ENCODE results near the gene WNT2. TPM values are rescaled to one million over a fixed set of nuclear protein-coding genes. Genes with fewer than 3 reads are reported as not detected.

Gene WNT2
- total RNA-seq, 3 donors from 2014 or later (not counting 1 experiment from before 2014, with no cell fraction given) = not detected

- no peak for TF ChIP-seq CTCF (IDR thresholded peaks at IDR 0.05)
- intact Hi-C loops (cut with micrococcal nuclease) = no loop called here
- Mint-ChIP-seq H3K4me1 (no peaks in the 10 kb centered on the region), H3K36me3 (no peaks in the 10 kb centered on the region), H3K9me3 (peaks cover 3 to 7% of the 10 kb centered on the region in 2 donors), H3K27me3 (ENCODE audit: low read depth in 2 of 2) (peaks cover 0 to 3% of the 10 kb centered on the region in 2 donors), H3K4me3 (no peak overlapping the region), H3K27ac (no peak overlapping the region)
- no peak overlapping the region for H3K4me3 ChIP-seq (ENCODE audit: low read length)
- H3K27me3 ChIP-seq (ENCODE audit: control insufficient read depth, insufficient read depth, low read length) = no peaks in the 10 kb centered on the region
- H3K36me3 ChIP-seq (ENCODE audit: control insufficient read depth, insufficient read depth, low read length) = no peaks in the 10 kb centered on the region
- H3K4me1 ChIP-seq (ENCODE audit: control insufficient read depth, insufficient read depth, low read length) = no peaks in the 10 kb centered on the region
- WGBS (ENCODE audit: insufficient coverage) = 79% methylated on average over 4 of the region's 4 CpGs
- H3K27ac ChIP-seq (ENCODE audit: low read length) = no peak overlapping the region
- no peak for ATAC-seq
- H3K9me3 ChIP-seq (ENCODE audit: control insufficient read depth, insufficient read depth, low read length) = no peaks in the 10 kb centered on the region
- DNase-seq = no peak
Observed at GRCh38 chr7:117250801-117251200, 72.1 kb downstream of the WNT2 start.

- no peak for TF ChIP-seq CTCF (IDR thresholded peaks at IDR 0.05)
- no peak for DNase-seq
- Mint-ChIP-seq H3K27me3 (ENCODE audit: low read depth in 2 of 2) (peaks cover 0 to 3% of the 10 kb centered on the region in 2 donors), H3K27ac (no peak overlapping the region), H3K36me3 (no peaks in the 10 kb centered on the region), H3K9me3 (peaks cover 3 to 7% of the 10 kb centered on the region in 2 donors), H3K4me1 (no peaks in the 10 kb centered on the region), H3K4me3 (no peak overlapping the region)
- no peaks in the 10 kb centered on the region for H3K9me3 ChIP-seq (ENCODE audit: control insufficient read depth, insufficient read depth, low read length)
- H3K4me1 ChIP-seq (ENCODE audit: control insufficient read depth, insufficient read depth, low read length) = no peaks in the 10 kb centered on the region
- intact Hi-C loops (cut with micrococcal nuclease) = no loop called here
- no peaks in the 10 kb centered on the region for H3K27me3 ChIP-seq (ENCODE audit: control insufficient read depth, insufficient read depth, low read length)
- no peak overlapping the region for H3K27ac ChIP-seq (ENCODE audit: low read length)
- no peak overlapping the region for H3K4me3 ChIP-seq (ENCODE audit: low read length)
- no peak for ATAC-seq
- H3K36me3 ChIP-seq (ENCODE audit: control insufficient read depth, insufficient read depth, low read length) = no peaks in the 10 kb centered on the region
Observed at GRCh38 chr7:117250245-117250644, 72.6 kb downstream of the WNT2 start.

- ATAC-seq (no peak), DNase-seq (no peak)
- Histone ChIP-seq H3K9me3 (ENCODE audit: control insufficient read depth, insufficient read depth, low read length) (no peaks in the 10 kb centered on the region), H3K36me3 (ENCODE audit: control insufficient read depth, insufficient read depth, low read length) (no peaks in the 10 kb centered on the region), H3K27ac (ENCODE audit: low read length) (no peak overlapping the region), H3K4me3 (ENCODE audit: low read length) (no peak overlapping the region), H3K27me3 (ENCODE audit: control insufficient read depth, insufficient read depth, low read length) (no peaks in the 10 kb centered on the region), H3K4me1 (ENCODE audit: control insufficient read depth, insufficient read depth, low read length) (no peaks in the 10 kb centered on the region)
- no peaks in the 10 kb centered on the region for H3K36me3 Mint-ChIP-seq
- WGBS (ENCODE audit: insufficient coverage) = 73% methylated on average over 5 of the region's 5 CpGs
- no peak for TF ChIP-seq CTCF (IDR thresholded peaks at IDR 0.05)
- no peaks in the 10 kb centered on the region for H3K4me1 Mint-ChIP-seq
- H3K9me3 Mint-ChIP-seq = peaks cover 3 to 7% of the 10 kb centered on the region in 2 donors
- no peak overlapping the region for H3K4me3 Mint-ChIP-seq
- H3K27ac Mint-ChIP-seq = no peak overlapping the region
- intact Hi-C loops (cut with micrococcal nuclease) = no loop called here
- H3K27me3 Mint-ChIP-seq (ENCODE audit: low read depth in 2 of 2) = peaks cover 0 to 3% of the 10 kb centered on the region in 2 donors
Observed at GRCh38 chr7:117249696-117250095, 73.2 kb downstream of the WNT2 start.

- Histone ChIP-seq H3K4me3 (ENCODE audit: low read length) (no peak overlapping the region), H3K27me3 (ENCODE audit: control insufficient read depth, insufficient read depth, low read length) (no peaks in the 10 kb centered on the region), H3K27ac (ENCODE audit: low read length) (no peak overlapping the region), H3K9me3 (ENCODE audit: control insufficient read depth, insufficient read depth, low read length) (no peaks in the 10 kb centered on the region), H3K36me3 (ENCODE audit: control insufficient read depth, insufficient read depth, low read length) (no peaks in the 10 kb centered on the region), H3K4me1 (ENCODE audit: control insufficient read depth, insufficient read depth, low read length) (no peaks in the 10 kb centered on the region)
- no peak for TF ChIP-seq CTCF (IDR thresholded peaks at IDR 0.05)
- H3K36me3 Mint-ChIP-seq = no peaks in the 10 kb centered on the region
- H3K9me3 Mint-ChIP-seq = peaks cover 3 to 7% of the 10 kb centered on the region in 2 donors
- intact Hi-C loops (cut with micrococcal nuclease) = no loop called here
- H3K27me3 Mint-ChIP-seq (ENCODE audit: low read depth in 2 of 2) = peaks cover 0 to 3% of the 10 kb centered on the region in 2 donors
- no peak for DNase-seq
- ATAC-seq = no peak
- H3K4me1 Mint-ChIP-seq = no peaks in the 10 kb centered on the region
- WGBS (ENCODE audit: insufficient coverage) = 84% methylated on average over 5 of the region's 5 CpGs
- no peak overlapping the region for H3K27ac Mint-ChIP-seq
- no peak overlapping the region for H3K4me3 Mint-ChIP-seq
Observed at GRCh38 chr7:117248829-117249228, 74.0 kb downstream of the WNT2 start.

Data from natural killer cell (primary cell).